Smooth muscle cell (in vitro differentiated cells): ENCODE measurements around the gene USF2. TPM values are rescaled to one million over a fixed set of nuclear protein-coding genes. Genes with fewer than 3 reads are reported as not detected.

ENCODE experiments used
- DNase-seq: peaks from one replicate; lab custom pipeline; 2025; ENCODE audit not compliant: unreplicated experiment; lab: John Stamatoyannopoulos, UW
- H2AFZ ChIP-seq: fragments of 200-600 bp; sonication (generic); 2 replicates; pipeline ENCODE4 v1.6.0; 2016; ENCODE audit warnings: antibody characterized with exemption, low read depth, mild to moderate bottlenecking
- H3F3A ChIP-seq: fragments of 200-600 bp; sonication (generic); 2 replicates; pipeline ENCODE4 v1.6.0; 2017; ENCODE audit warnings: antibody characterized with exemption, low read depth
- H3K27ac ChIP-seq: fragments of 200-600 bp; sonication (generic); 2 replicates; pipeline ENCODE4 v1.5.1; 2016; ENCODE audit warnings: low read depth, mild to moderate bottlenecking
- H3K27me3 ChIP-seq: fragments of 200-600 bp; sonication (generic); 2 replicates; pipeline ENCODE4 v1.6.1; 2016; ENCODE audit warnings: low read depth, mild to moderate bottlenecking
- H3K36me3 ChIP-seq: fragments of 200-600 bp; sonication (generic); 2 replicates; pipeline ENCODE4 v1.5.1; 2016; ENCODE audit warnings: low read depth
- H3K4me1 ChIP-seq: fragments of 200-600 bp; sonication (generic); 2 replicates; pipeline ENCODE4 v1.5.1; 2016; ENCODE audit warnings: low read depth
- H3K4me2 ChIP-seq: fragments of 200-600 bp; sonication (generic); 2 replicates; pipeline ENCODE4 v1.6.0; 2016; ENCODE audit warnings: mild to moderate bottlenecking
- H3K4me3 ChIP-seq: fragments of 200-600 bp; sonication (generic); 2 replicates; pipeline ENCODE4 v1.5.1; 2016; ENCODE audit warnings: mild to moderate bottlenecking
- H3K79me2 ChIP-seq: fragments of 200-600 bp; sonication (generic); 2 replicates; pipeline ENCODE4 v1.6.0; 2016; ENCODE audit warnings: low read depth, mild to moderate bottlenecking
- H3K9ac ChIP-seq: fragments of 200-600 bp; sonication (generic); 2 replicates; pipeline ENCODE4 v1.6.0; 2016; ENCODE audit warnings: low read depth
- H3K9me3 ChIP-seq: fragments of 200-600 bp; sonication (generic); replicated peaks from 2 replicates; pipeline ENCODE4 v1.5.1; 2016; ENCODE audit warnings: low read depth
- H4K20me1 ChIP-seq: fragments of 200-600 bp; sonication (generic); 2 replicates; pipeline ENCODE4 v1.6.0; 2016; ENCODE audit warnings: low read depth
- CTCF ChIP-seq: fragments of 200-600 bp; sonication (generic); IDR thresholded peaks from 2 replicates; pipeline ENCODE4 v1.5.1; 2017; ENCODE audit warnings: borderline replicate concordance, mild to moderate bottlenecking, antibody characterized with exemption; ENCODE audit not compliant: insufficient read depth, poor library complexity, severe bottlenecking
- WGBS: methylation state at CpG from one replicate; pipeline ENCODE4 v1.1.7; 2016; ENCODE audit warnings: low lambda C conversion rate; 5-methylcytosine and 5-hydroxymethylcytosine counted together
- polyA plus RNA-seq: library from polyadenylated mRNA; unstranded; fragments of >200 nt; fragmentation: Nextera tagmentation; extraction: Ambion mirVana; gene quantifications from 2 replicates; pipeline ENCODE4 v1.2.1, GENCODE V29; 2016
- total RNA-seq: library from RNA; depleted of rRNA; stranded (reverse); fragments of >200 nt; gene quantifications from 2 replicates; pipeline ENCODE4 v1.2.3, GENCODE V29; 2014

Gene USF2
- total and polyA plus RNA-seq, 2 experiments from 2014 or later, result 20.0 to 34.4 TPM

GRCh38 chr19:35302446-35302845 is 33.7 kb downstream of the USF2 start:
- Histone ChIP-seq H4K20me1 (no peaks in the 10 kb centered on the region), H3K9ac (no peak overlapping the region), H2AFZ (no peak overlapping the region), H3F3A (no peaks in the 10 kb centered on the region), H3K27me3 (no peaks in the 10 kb centered on the region), H3K4me3 (no peak overlapping the region), H3K79me2 (no peaks in the 10 kb centered on the region), H3K9me3 (no peaks in the 10 kb centered on the region), H3K4me2 (no peak overlapping the region), H3K36me3 (no peaks in the 10 kb centered on the region), H3K27ac (no peak overlapping the region), H3K4me1 (no peaks in the 10 kb centered on the region)
- DNase-seq, result no peak
- 91% methylated on average over 16 of the region's 16 CpGs for WGBS
- no peak for TF ChIP-seq CTCF

GRCh38 chr19:35303357-35303915 is 34.7 kb downstream of the USF2 start:
- Histone ChIP-seq H3K9me3 (no peaks in the 10 kb centered on the region), H3K9ac (no peak overlapping the region), H3K4me1 (no peaks in the 10 kb centered on the region), H3K36me3 (no peaks in the 10 kb centered on the region), H3K4me3 (no peak overlapping the region), H3K79me2 (no peaks in the 10 kb centered on the region), H3F3A (no peaks in the 10 kb centered on the region), H4K20me1 (no peaks in the 10 kb centered on the region), H2AFZ (no peak overlapping the region), H3K4me2 (no peak overlapping the region), H3K27ac (no peak overlapping the region), H3K27me3 (no peaks in the 10 kb centered on the region)
- WGBS, result 87% methylated on average over 4 of the region's 6 CpGs
- no peak for TF ChIP-seq CTCF
- DNase-seq, result no peak

GRCh38 chr19:35304036-35304435 is 35.3 kb downstream of the USF2 start:
- Histone ChIP-seq H3K79me2 (no peaks in the 10 kb centered on the region), H3K27ac (no peak overlapping the region), H3K9me3 (no peaks in the 10 kb centered on the region), H3K4me1 (no peaks in the 10 kb centered on the region), H3K4me3 (no peak overlapping the region), H3F3A (no peaks in the 10 kb centered on the region), H3K36me3 (no peaks in the 10 kb centered on the region), H2AFZ (no peak overlapping the region), H3K27me3 (no peaks in the 10 kb centered on the region), H3K4me2 (no peak overlapping the region), H3K9ac (no peak overlapping the region), H4K20me1 (no peaks in the 10 kb centered on the region)
- no peak for TF ChIP-seq CTCF
- WGBS, result 91% methylated on average over 11 of the region's 11 CpGs
- no peak for DNase-seq

GRCh38 chr19:35305181-35305580 is 36.4 kb downstream of the USF2 start:
- TF ChIP-seq CTCF, result no peak
- H4K20me1 ChIP-seq, result no peaks in the 10 kb centered on the region

More at GRCh38 chr19:35305181-35305580, 36.4 kb downstream of the USF2 start:
- Histone ChIP-seq H3K9me3 (no peaks in the 10 kb centered on the region), H3K36me3 (no peaks in the 10 kb centered on the region), H3K4me3 (no peak overlapping the region), H3K79me2 (no peaks in the 10 kb centered on the region), H2AFZ (no peak overlapping the region), H3K4me2 (no peak overlapping the region), H3K27ac (no peak overlapping the region), H3K4me1 (no peaks in the 10 kb centered on the region), H3K27me3 (no peaks in the 10 kb centered on the region), H3F3A (no peaks in the 10 kb centered on the region), H3K9ac (no peak overlapping the region)
- DNase-seq, result no peak
- WGBS, result 97% methylated on average over 6 of the region's 6 CpGs
